ENCODE measurements around the gene SYNE1.

The SYNE1 gene

GRCh38 chr6:152308306-152308705, 328.9 kb downstream of the SYNE1 start:
- no peak for DNase-seq

GRCh38 chr6:152305672-152306071, 331.5 kb downstream of the SYNE1 start:
- DNase-seq, result no peak

GRCh38 chr6:152301765-152302568, 335.2 kb downstream of the SYNE1 start:
- DNase-seq, result peak; percentile 70

GRCh38 chr6:152301021-152301764, 336.0 kb downstream of the SYNE1 start:
- no peak for DNase-seq

- no peak for DNase-seq
Measured at GRCh38 chr6:152300517-152300916, 336.6 kb downstream of the SYNE1 start.

- DNase-seq, result no peak
Measured at GRCh38 chr6:152298848-152299735, 338.1 kb downstream of the SYNE1 start.

GRCh38 chr6:152298055-152298647, 339.0 kb downstream of the SYNE1 start:
- no peak for DNase-seq

- DNase-seq, result no peak
Measured at GRCh38 chr6:152296648-152297376, 340.4 kb downstream of the SYNE1 start.

- no peak for DNase-seq
Measured at GRCh38 chr6:152295920-152296319, 341.2 kb downstream of the SYNE1 start.

- no peak for DNase-seq
Measured at GRCh38 chr6:152295346-152295745, 341.8 kb downstream of the SYNE1 start.

- peak; percentile 54 for DNase-seq
Measured at GRCh38 chr6:152293404-152293803, 343.8 kb downstream of the SYNE1 start.

- DNase-seq, result no peak
Measured at GRCh38 chr6:152292555-152292954, 344.6 kb downstream of the SYNE1 start.

GRCh38 chr6:152290693-152291092, 346.5 kb downstream of the SYNE1 start:
- DNase-seq, result no peak

- peak; percentile 10 for DNase-seq
Measured at GRCh38 chr6:152277826-152278329, 359.3 kb downstream of the SYNE1 start.

GRCh38 chr6:152273638-152274037, 363.5 kb downstream of the SYNE1 start:
- no peak for DNase-seq

- DNase-seq, result no peak
Measured at GRCh38 chr6:152273002-152273401, 364.2 kb downstream of the SYNE1 start.

GRCh38 chr6:152272486-152272885, 364.7 kb downstream of the SYNE1 start:
- DNase-seq, result no peak

GRCh38 chr6:152271776-152272464, 365.2 kb downstream of the SYNE1 start:
- peak; percentile 10 for DNase-seq

GRCh38 chr6:152270301-152270925, 366.7 kb downstream of the SYNE1 start:
- no peak for DNase-seq

GRCh38 chr6:152268846-152269442, 368.2 kb downstream of the SYNE1 start:
- DNase-seq, result no peak

All from NCI-H69 (cell line).